Kidney epithelial cell (primary cell): ENCODE results near the gene HEATR9. TPM values are rescaled to one million over a fixed set of nuclear protein-coding genes. Genes with fewer than 3 reads are reported as not detected.

Source experiments
- DNase-seq: peaks from one replicate; pipeline ENCODE4 v3.0.0-alpha.2; 2010; ENCODE audit warnings: low read depth
- H3K27me3 ChIP-seq: 2 replicates; pipeline ENCODE4 v1.6.0; 2011; ENCODE audit warnings: low read length; ENCODE audit not compliant: control insufficient read depth, insufficient read depth
- H3K36me3 ChIP-seq: 2 replicates; pipeline ENCODE4 v1.5.1; 2011; ENCODE audit warnings: low read length; ENCODE audit not compliant: control insufficient read depth, insufficient read depth
- H3K4me3 ChIP-seq: 2 replicates; pipeline ENCODE4 v1.5.1; 2011; ENCODE audit warnings: low read depth, mild to moderate bottlenecking, control low read depth, low read length
- CTCF ChIP-seq: IDR thresholded peaks from 2 replicates; pipeline ENCODE4 v1.5.1; 2011; ENCODE audit warnings: mild to moderate bottlenecking, moderate library complexity, low read length, control low read depth, inconsistent platforms; ENCODE audit not compliant: insufficient read depth, poor library complexity, severe bottlenecking
- total RNA-seq: library from RNA; depleted of rRNA; stranded (reverse); fragments of >200 nt; gene quantifications from 2 replicates; pipeline ENCODE4 v1.2.3, GENCODE V29; 2015

Gene HEATR9
- total RNA-seq, 1 donor from 2014 or later, result not detected

- no peaks in the 10 kb centered on the region for H3K36me3 ChIP-seq
- TF ChIP-seq CTCF, result no peak
- no peak for DNase-seq
- no peaks in the 10 kb centered on the region for H3K27me3 ChIP-seq
- no peak overlapping the region for H3K4me3 ChIP-seq
Measured at GRCh38 chr17:35847633-35848373, 20.9 kb downstream of the HEATR9 start.

GRCh38 chr17:35847006-35847405 is 21.7 kb downstream of the HEATR9 start:
- Histone ChIP-seq H3K27me3 (no peaks in the 10 kb centered on the region), H3K4me3 (no peak overlapping the region), H3K36me3 (no peaks in the 10 kb centered on the region)
- TF ChIP-seq CTCF, result no peak
- DNase-seq, result no peak

GRCh38 chr17:35846055-35846809 is 22.5 kb downstream of the HEATR9 start:
- Histone ChIP-seq H3K36me3 (no peaks in the 10 kb centered on the region), H3K27me3 (no peaks in the 10 kb centered on the region), H3K4me3 (no peak overlapping the region)
- DNase-seq, result no peak
- no peak for TF ChIP-seq CTCF

- H3K36me3 ChIP-seq, result no peaks in the 10 kb centered on the region
- no peak for DNase-seq
- H3K27me3 ChIP-seq, result no peaks in the 10 kb centered on the region
- no peak for TF ChIP-seq CTCF
- H3K4me3 ChIP-seq, result no peak overlapping the region
Measured at GRCh38 chr17:35844547-35844946, 24.1 kb downstream of the HEATR9 start.

GRCh38 chr17:35843698-35844097 is 25.0 kb downstream of the HEATR9 start:
- no peak for DNase-seq
- Histone ChIP-seq H3K27me3 (no peaks in the 10 kb centered on the region), H3K4me3 (no peak overlapping the region), H3K36me3 (no peaks in the 10 kb centered on the region)
- TF ChIP-seq CTCF, result no peak
